Endothelial cell of umbilical vein (primary cell): ENCODE results near the gene TMEM74B. TPM values are rescaled to one million over a fixed set of nuclear protein-coding genes. Genes with fewer than 3 reads are reported as not detected.
"Not testable (repeated sequence)": the region's sequence is repeated elsewhere in the genome, so short reads cannot be mapped to it uniquely, and the experiment has no call there.

Experiments used
- BruUV-seq: library from RNA; stranded (reverse); fragments of 400-500 nt; replicated peaks from 2 replicates; lab custom pipeline; 2021; lab: Mats Ljungman, UMichigan
- CTCF ChIA-PET: fragments of 300-600, 350-600 bp; sonication (Branson Sonifier 250); formaldehyde crosslinking; loops from one replicate; lab custom pipeline; 2021; ENCODE audit warnings: antibody characterized with exemption, inconsistent platforms; lab: Charles Lee
- POLR2A ChIA-PET: fragments of 300-600, 350-600 bp; sonication (Branson Sonifier 250); formaldehyde crosslinking; loops from one replicate; lab custom pipeline; 2021; ENCODE audit warnings: antibody characterized with exemption, inconsistent platforms; lab: Charles Lee
- DNase-seq: peaks from one replicate; pipeline ENCODE4 v3.0.0-alpha.2; 2011; ENCODE audit warnings: low read depth, low spot score
- FAIRE-seq: peaks from 2 replicates; lab custom pipeline; 2011; peaks lifted over from hg19 to GRCh38; lab: Jason Lieb, UNC
- H2AFZ ChIP-seq: 2 replicates; pipeline ENCODE4 v1.6.0; 2012; ENCODE audit warnings: low read depth, low read length, control low read depth, inconsistent platforms
- H3K27ac ChIP-seq: 2 replicates; pipeline ENCODE4 v1.5.1; 2011; ENCODE audit warnings: low read depth, mild to moderate bottlenecking, control low read depth, low read length, moderate library complexity; ENCODE audit not compliant: insufficient read depth
- H3K27me3 ChIP-seq, 2 experiments: 2 replicates each; pipeline versions ENCODE4 v1.6.0 to v1.6.1; 2011; ENCODE audit warnings: low read length in 2 of 2, mixed read lengths in 1 of 2; ENCODE audit not compliant: control insufficient read depth in 2 of 2, insufficient read depth in 2 of 2
- H3K36me3 ChIP-seq, 2 experiments: 2 replicates in 1 of 2; 3 replicates in 1 of 2; pipeline ENCODE4 v1.5.1; 2011; ENCODE audit warnings: low read length in 2 of 2, mild to moderate bottlenecking in 1 of 2, moderate library complexity in 1 of 2; ENCODE audit not compliant: control insufficient read depth in 2 of 2, insufficient read depth in 2 of 2; ENCODE audit errors: extremely low read depth in 1 of 2
- H3K4me1 ChIP-seq: 3 replicates; pipeline ENCODE4 v1.5.1; 2011; ENCODE audit warnings: mild to moderate bottlenecking, low read length; ENCODE audit not compliant: control insufficient read depth, insufficient read depth; ENCODE audit errors: extremely low read depth
- H3K4me2 ChIP-seq: 2 replicates; pipeline ENCODE4 v1.6.1; 2011; ENCODE audit warnings: low read length, control low read depth, mixed read lengths; ENCODE audit not compliant: insufficient read depth
- H3K4me3 ChIP-seq, 3 experiments: fragments of 200-600 bp in 1 of 3; sonication (generic), shearing (Covaris generic) in 1 of 3; replicated peaks in 1 of 3; 2 replicates each; pipeline ENCODE4 v1.5.1; 2011 to 2016; ENCODE audit warnings: control low read depth in 3 of 3, low read length in 3 of 3, mild to moderate bottlenecking in 2 of 3, inconsistent platforms in 1 of 3, low read depth in 1 of 3, moderate library complexity in 1 of 3; ENCODE audit not compliant: insufficient read depth in 1 of 3
- H3K79me2 ChIP-seq: 2 replicates; pipeline ENCODE4 v1.6.0; 2012; ENCODE audit warnings: low read length, inconsistent platforms; ENCODE audit not compliant: control insufficient read depth, insufficient read depth
- H3K9ac ChIP-seq: replicated peaks from 2 replicates; pipeline ENCODE3; 2011; ENCODE audit warnings: low read length, control low read depth; ENCODE audit not compliant: insufficient read depth; ENCODE audit errors: extremely low read depth
- H3K9me1 ChIP-seq: replicated peaks from 3 replicates; pipeline ENCODE4 v1.6.0; 2011; ENCODE audit warnings: mild to moderate bottlenecking, low read length; ENCODE audit not compliant: control insufficient read depth, insufficient read depth; ENCODE audit errors: extremely low read depth
- H3K9me3 ChIP-seq: replicated peaks from 2 replicates; pipeline ENCODE4 v1.5.1; 2012; ENCODE audit warnings: low read length, inconsistent platforms; ENCODE audit not compliant: control insufficient read depth, insufficient read depth
- H4K20me1 ChIP-seq: replicated peaks from 2 replicates; pipeline ENCODE3; 2011; ENCODE audit warnings: mild to moderate bottlenecking, low read length; ENCODE audit not compliant: control insufficient read depth, insufficient read depth; ENCODE audit errors: extremely low read depth
- CTCF ChIP-seq, 2 donors: IDR thresholded peaks; 1 replicate in 1 of 2; 2 replicates in 1 of 2; pipeline ENCODE4 v1.5.1; 2011; ENCODE audit warnings: low read length in 2 of 2, mild to moderate bottlenecking in 2 of 2, moderate library complexity in 2 of 2, control low read depth in 1 of 2, inconsistent platforms in 1 of 2, low read depth in 1 of 2; ENCODE audit not compliant: insufficient read depth in 1 of 2; ENCODE audit errors: extremely low read depth in 1 of 2
- EZH2 ChIP-seq: IDR thresholded peaks from 2 replicates; pipeline ENCODE4 v1.6.1; 2012; ENCODE audit warnings: borderline replicate concordance, low read depth, mild to moderate bottlenecking, moderate library complexity, low read length, inconsistent platforms; ENCODE audit not compliant: severe bottlenecking
- FOS ChIP-seq: IDR thresholded peaks from 2 replicates; pipeline ENCODE4 v1.6.1; 2011; ENCODE audit warnings: mild to moderate bottlenecking, low read length, moderate library complexity, borderline replicate concordance; ENCODE audit not compliant: insufficient read depth
- GATA2 ChIP-seq: IDR thresholded peaks from 2 replicates; pipeline ENCODE4 v1.7.0; 2011; ENCODE audit warnings: low read depth, mild to moderate bottlenecking, moderate library complexity, mixed read lengths, low read length; ENCODE audit not compliant: insufficient read length, insufficient read depth
- JUN ChIP-seq: IDR thresholded peaks from 2 replicates; pipeline ENCODE4 v1.6.1; 2011; ENCODE audit warnings: borderline replicate concordance, low read depth; ENCODE audit not compliant: insufficient read length, insufficient read depth
- MYC ChIP-seq: IDR thresholded peaks from one replicate; pipeline ENCODE4 v1.6.1; 2011; ENCODE audit warnings: mild to moderate bottlenecking, low read depth, low read length
- POLR2AphosphoS5 ChIP-seq: IDR thresholded peaks from 2 replicates; pipeline ENCODE4 v1.6.1; 2012; ENCODE audit warnings: low read depth, mild to moderate bottlenecking, control low read depth, low read length, moderate library complexity; ENCODE audit not compliant: insufficient read depth
- dilution Hi-C: fragments of 300-500 bp; cut with MboI; formaldehyde crosslinking; loops from one replicate; pipeline ENCODE4 v1.15.0; 2019; ENCODE audit warnings: low sequenced_read_pairs; ENCODE audit not compliant: extremely low pct_ligation_motif_present
- intact Hi-C: fragments of 100-400 bp; cut with micrococcal nuclease; formaldehyde crosslinking; loops from one replicate; pipeline ENCODE4 v1.10.0; 2022
- polyA plus RNA-seq, 4 experiments: library from polyadenylated mRNA; depleted of rRNA in 3 of 4; stranded (reverse) in 3 of 4; unstranded in 1 of 4; fragments of >200 nt; gene quantifications; 2 replicates each; pipeline versions ENCODE4 v1.2.1 to v1.2.3, GENCODE V29; 2011 to 2012; ENCODE audit warnings: missing spikeins in 1 of 4
- total RNA-seq: library from RNA; stranded (reverse); gene quantifications from 2 replicates; pipeline ENCODE4 v1.2.3, GENCODE V29; 2021

TMEM74B gene
- total and polyA plus RNA-seq, 2 donors (not counting 3 experiments of a cell fraction or from before 2014, with no cell fraction given), result 0.26 to 1.1 TPM

- H4K20me1 ChIP-seq, H3K9me3 ChIP-seq, H3K4me3 ChIP-seq, H3K9ac ChIP-seq, FAIRE-seq, H3K9me1 ChIP-seq, dilution Hi-C loops, POLR2A ChIA-PET, H3K4me2 ChIP-seq, DNase-seq, H3K4me1 ChIP-seq, intact Hi-C loops, H2AFZ ChIP-seq, H3K27ac ChIP-seq, H3K79me2 ChIP-seq, H3K27me3 ChIP-seq, BruUV-seq: not testable (repeated sequence)
- CTCF ChIA-PET, result interaction anchor here (0.8 kb wide), 1 partner anchor 17 kb away, joined by 3 read pairs; no protein-coding TSS in a partner anchor
- H3K36me3 ChIP-seq, result peaks cover 2 to 21% of the 10 kb centered on the region in 2 experiments
Measured at GRCh38 chr20:1149812-1150211, 35.0 kb downstream of the TMEM74B start.

- no peaks in the 10 kb centered on the region for H3K4me1 ChIP-seq
- CTCF ChIA-PET, result interaction anchor here (1.0 kb wide), 1 partner anchor 38 kb away, joined by 3 read pairs; no protein-coding TSS in a partner anchor
- POLR2A ChIA-PET, result no interaction called here
- H3K4me2 ChIP-seq, result no peak overlapping the region
- no peak overlapping the region for H2AFZ ChIP-seq
- DNase-seq (no peak), FAIRE-seq (no peak)
- H3K79me2 ChIP-seq, result peaks cover 2% of the 10 kb centered on the region
- no peaks in the 10 kb centered on the region for H3K9me3 ChIP-seq
- H4K20me1 ChIP-seq, result no peaks in the 10 kb centered on the region
- intact Hi-C loops, result no loop called here
- TF ChIP-seq POLR2AphosphoS5 (no peak), MYC (no peak), GATA2 (no peak), EZH2 (no peak), CTCF (IDR thresholded peaks at IDR 0.05; ENCODE audit: extremely low read depth in 1 of 2, insufficient read depth in 1 of 2, low read depth in 1 of 2, low read length in 2 of 2) (no peak), JUN (no peak), FOS (no peak)
- no TSS peak for BruUV-seq
- dilution Hi-C loops, result no loop called here
- H3K36me3 ChIP-seq, result peaks cover 2 to 17% of the 10 kb centered on the region in 2 experiments
- no peak overlapping the region for H3K4me3 ChIP-seq
- no peaks in the 10 kb centered on the region for H3K9me1 ChIP-seq
- no peak overlapping the region for H3K9ac ChIP-seq
- H3K27ac ChIP-seq, result no peak overlapping the region
- H3K27me3 ChIP-seq, result no peaks in the 10 kb centered on the region
Measured at GRCh38 chr20:1146957-1147356, 37.8 kb downstream of the TMEM74B start.
